ENCODE data around the gene SUGP2.

Gene SUGP2

DNA sequence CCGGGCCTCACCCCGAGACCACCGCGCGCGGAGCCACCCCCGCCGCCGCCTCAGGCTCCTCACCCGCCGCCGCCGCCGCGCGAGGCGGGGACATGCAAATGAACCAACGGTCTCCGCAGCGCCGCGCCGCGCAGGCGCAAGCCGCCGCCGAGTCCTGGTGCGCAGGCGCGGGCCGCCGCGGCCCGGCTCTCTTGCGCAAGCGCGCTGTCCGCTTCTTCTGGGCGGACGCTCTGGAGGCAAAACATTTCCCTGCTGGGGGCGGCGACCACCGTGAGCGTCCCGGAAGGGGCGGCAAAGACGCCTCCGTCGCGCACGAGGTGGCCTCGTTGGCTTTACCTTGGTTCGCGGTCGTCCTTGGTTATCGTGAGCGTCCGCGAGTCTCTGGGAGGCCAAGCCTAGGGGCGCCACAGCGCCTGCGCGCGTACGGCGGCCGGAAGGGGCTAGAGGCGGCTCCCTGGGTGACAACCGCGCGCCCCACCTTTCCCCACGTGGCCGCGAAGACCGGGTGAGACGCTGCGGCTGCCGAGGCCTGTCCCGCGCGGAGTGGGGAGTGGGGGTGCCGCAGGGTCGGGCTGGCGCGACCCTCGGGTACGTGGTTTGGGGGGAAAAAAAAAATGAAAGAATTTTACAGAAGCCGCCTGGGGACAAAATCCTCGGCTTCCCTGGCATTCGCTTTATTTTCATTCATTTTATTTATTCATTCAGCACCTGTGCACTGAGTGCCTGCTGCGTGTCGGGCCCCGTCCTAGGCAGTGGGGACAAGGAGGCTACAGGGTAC lies at the start of gene SUGP2, which contains the start of gene ARMC6:
SUGP2 (minus strand) TSS at position 92 of the 778 bp plus-strand sequence. CDS start 2,446 bp downstream, outside the sequence.
ARMC6 (plus strand) TSS at position 178 of the 778 bp plus-strand sequence. CDS start 607 bp downstream, outside the sequence.
- DNase-seq (ENCODE audit: low read depth in 2 of 2) = peak; percentile 57 to 62

DNA sequence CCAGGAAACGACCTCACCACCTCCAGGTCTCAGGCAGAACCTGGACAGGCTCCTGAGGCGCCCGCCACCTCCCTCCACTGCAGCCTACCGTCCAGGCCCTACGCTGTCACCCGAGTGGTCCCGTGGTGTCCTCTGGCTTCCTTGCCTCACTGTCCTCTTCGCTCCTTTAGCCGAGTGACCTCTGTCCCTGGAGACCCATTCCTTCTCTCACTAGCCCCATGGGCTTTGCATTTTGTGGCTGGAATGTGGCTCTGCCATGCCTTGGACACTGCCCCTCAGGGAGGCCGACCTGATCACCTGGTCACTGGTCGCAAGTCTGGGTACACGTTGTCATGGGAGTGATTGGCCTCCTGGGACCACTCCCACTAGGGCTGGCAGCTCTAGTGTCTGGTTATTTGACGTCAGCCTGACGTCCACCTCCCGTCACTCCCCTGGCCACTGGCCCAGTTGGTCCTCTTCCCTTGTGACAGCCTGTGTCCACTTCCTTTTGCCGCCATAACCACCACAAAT lies 48.4 kb upstream of the SUGP2 start:
- DNase-seq (ENCODE audit: low read depth in 2 of 2) = no peak

DNA sequence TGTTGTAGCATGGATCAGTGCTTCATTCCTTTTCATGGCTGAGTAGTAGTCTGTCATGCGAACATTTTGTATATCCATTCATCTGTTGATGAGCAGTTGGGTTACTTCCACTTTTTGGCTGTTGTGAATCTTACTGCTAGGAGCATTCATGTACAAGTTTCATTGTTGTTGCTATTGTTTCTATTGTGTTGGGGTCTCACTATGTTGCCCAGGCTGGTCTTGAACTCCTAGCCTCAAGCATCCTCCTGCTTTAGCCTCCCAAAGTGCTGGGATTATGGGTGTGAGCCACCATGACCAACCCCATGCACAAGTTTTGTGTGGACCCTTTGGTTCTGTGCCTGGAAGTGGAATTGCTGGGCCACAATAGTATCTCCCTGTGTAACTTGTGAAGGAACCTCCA lies 46.3 kb upstream of the SUGP2 start:
- DNase-seq (ENCODE audit: low read depth in 2 of 2) = no peak

DNA sequence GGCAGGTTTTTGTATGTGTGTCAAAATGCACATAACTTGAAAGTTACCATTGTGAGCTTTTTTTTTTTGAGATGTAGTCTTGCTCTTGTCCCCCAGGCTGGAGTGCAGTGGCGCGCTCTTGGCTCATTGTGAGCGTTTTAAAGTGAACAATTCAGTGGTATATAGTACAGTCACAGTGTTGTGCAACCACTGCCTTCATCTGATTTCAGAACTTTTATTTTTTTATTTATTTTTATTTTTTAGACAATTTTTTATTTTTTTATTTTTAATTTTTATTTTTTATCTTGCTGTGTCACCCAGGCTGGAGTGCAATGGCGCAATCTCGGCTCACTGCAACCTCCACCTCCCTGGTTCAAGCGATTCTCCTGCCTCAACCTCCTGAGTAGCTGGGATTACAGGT lies 45.5 kb upstream of the SUGP2 start:
- no peak for DNase-seq (ENCODE audit: low read depth in 2 of 2)

DNA sequence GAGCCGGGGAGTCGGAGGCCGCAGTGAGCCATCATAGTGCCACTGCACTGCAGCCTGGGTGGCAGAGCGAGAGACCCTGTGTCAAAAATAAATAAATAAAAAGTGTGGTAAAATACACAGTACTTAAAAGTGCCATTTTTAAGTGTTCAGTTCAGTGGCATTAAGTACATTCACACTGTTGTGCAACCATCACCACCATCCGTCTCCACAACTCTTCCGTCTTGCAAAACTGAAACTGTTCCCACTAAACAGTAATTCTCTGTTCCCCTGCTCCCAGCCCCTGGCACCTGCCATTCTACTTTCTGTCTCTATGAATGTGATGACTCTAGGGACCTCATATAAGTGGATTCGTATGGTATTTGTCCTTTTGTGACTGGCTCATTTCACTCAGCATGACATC lies 43.8 kb upstream of the SUGP2 start:
- no peak for DNase-seq (ENCODE audit: low read depth in 2 of 2)

DNA sequence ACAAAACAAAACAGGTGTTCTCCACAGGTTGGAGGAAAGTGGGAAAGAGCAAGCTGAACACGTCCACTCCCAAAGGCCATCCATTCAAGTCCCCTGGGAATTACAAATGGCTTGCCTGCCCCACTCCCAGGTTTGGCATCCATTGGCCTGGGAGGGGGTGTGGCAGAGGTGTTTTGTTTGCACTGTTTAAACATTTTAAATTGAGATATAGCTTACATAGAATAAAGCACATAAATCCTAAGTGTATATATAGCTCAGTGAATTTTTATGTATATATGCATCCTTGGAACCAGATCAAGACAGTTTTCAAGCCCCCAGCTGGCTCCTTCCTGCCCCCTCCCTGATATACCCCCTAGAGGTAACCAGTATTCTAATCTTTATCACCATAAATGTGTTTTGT lies 43.2 kb upstream of the SUGP2 start:
- no peak for DNase-seq (ENCODE audit: low read depth in 2 of 2)

DNA sequence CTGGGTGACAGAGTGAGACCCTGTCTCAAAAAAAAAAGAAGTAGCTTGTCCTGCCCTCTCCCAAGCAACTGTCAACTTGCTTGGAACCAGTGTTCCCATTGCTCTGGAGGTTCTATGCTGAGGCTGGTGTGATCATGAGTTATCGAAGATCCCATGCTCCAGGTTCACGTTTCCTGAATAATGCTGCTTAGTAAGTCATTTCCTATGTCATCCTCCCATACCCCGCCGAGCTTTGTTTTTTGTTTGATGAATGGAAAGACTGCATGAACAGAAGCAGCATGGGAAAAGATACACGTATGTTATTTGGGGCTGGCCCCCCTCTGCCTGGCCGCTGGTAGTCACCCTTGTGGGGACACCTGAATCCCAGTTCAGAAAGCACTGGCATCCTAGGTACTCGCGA lies 41.8 kb upstream of the SUGP2 start:
- DNase-seq (ENCODE audit: low read depth in 2 of 2) = no peak

DNA sequence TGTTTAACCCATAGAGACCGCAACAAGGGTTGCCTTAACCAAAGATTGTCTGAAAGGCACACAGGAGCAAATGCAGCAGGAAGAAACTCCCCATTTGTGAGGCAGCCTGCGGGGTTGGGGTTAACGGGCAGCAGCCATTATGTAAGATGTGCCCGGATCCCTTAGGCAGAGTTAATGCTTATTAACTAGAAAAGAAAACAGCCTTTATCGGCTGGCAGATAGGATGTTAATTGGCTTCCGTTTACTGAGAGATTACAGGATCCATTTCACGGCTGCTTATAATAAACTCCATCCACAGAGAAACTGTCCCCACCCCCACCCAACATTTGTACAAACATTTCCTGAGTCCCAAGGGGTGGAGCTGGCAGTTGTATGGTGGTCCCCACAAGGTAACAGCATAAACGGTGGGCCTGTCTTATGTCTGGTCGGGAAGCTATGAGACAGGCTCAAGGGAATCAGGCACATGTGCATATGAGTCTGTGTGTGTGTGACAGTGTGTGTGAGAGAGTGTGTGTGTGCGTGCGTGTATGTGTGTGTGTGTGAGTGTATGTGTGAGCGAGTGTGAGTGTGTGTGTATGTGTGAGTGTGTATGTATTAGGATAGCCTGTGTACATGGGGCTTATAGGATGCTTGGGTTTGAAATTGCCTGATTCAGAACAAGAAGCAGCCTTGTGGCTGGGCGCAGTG lies 41.0 kb upstream of the SUGP2 start:
- no peak for DNase-seq (ENCODE audit: low read depth in 2 of 2)

DNA sequence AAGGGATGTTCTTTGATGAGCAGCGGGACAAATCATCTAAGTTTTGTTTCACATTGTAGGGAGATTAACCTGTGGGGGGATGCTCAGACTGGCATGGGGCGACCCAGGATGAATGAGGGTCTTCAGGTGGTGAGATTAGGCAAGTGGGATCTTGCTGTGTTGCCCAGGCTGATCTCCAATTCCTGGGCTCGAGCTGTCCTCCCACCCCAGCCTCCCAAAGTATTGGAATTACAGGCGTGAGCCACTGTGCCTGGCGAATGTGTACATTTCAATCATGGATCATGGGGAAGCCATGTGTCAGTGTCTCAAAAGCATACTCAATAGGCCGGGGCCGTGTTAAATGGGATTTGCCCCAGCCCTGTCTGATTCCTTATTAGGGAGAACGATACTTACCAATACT lies 38.6 kb upstream of the SUGP2 start:
- DNase-seq (ENCODE audit: low read depth in 2 of 2) = no peak

DNA sequence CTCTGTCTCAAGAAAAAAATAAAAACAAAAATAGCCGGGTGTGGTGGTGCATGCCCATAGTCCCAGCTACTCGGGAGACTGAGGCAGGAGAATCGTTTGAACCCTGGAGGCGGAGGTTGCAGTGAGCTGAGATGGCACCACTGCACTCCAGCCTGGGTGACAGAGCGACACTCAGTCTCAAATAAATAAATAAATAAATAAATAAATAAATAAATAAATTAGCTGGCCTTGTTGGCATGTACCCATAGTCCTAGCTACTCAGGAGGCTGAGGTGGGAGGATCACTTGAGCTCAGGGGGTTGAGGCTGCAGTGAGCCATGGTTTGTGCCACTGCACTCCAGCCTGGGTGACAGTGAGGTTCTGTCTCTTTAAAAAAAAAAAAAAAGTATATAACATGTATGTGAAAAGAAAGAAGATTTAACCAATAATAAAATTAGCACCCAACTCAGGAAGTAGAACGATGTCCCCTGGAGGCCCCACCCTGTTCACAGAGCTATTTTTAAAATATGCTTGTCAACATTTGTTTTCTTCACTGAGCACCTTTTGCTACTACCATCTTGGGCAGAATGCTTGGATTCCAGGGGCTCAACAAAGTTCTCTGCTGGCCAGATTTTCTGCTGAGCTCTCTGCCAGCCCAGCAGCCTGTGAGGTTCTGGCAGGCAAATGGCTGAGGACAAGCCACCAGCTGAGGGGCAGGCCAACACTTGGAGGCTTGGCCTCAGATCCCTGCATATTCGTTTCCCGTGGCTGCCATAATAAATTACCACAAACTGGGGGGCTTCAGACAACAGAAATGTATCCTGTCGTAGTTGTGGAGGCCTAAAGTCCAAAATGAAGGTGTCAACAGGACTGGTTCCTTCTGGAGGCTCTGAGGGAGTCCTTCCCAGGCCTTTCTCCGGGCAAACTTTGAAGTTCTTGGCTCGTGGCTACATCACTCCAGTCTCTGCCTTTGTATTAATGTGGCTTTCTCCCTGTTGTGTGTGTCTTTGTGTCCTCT lies 35.6 kb upstream of the SUGP2 start:
- DNase-seq (ENCODE audit: low read depth in 2 of 2) = no peak

DNA sequence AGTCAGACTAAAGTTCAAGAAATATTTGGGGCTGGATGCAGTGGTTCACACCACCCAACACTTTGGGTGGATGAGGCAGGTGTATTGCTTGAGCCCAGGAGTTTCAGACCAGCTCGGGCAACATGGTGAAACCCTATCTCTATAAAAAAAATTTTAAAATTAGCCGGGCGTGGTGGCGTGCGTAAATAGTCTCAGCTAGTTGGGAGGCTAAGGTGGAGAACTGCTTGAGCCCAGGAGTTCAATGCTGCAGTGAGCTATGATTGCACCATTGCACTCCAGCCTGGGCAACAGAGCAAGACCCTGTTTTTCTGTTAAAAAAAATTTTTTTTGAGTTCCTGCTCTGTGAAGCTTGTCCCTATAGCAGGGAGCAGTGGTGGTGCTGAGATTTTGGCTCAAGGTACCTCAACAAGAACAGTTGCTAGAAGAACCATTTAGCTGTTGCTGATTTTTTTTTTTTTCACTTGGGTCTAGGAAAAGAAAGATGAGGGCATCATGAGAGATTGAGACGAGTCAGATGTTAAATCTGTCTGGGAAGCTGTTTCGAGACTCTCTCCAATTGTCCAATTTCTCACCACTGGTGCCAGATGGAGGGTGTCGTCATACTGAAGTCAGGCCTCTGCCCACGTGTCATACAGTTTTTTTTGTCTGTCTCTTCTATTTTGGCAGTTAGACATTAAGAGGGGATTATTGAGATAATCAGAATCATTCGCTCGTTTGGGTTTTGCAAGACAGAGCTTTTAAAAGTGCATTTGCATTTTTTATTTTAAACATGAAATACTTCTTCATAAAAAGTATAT lies 34.2 kb upstream of the SUGP2 start:
- no peak for DNase-seq (ENCODE audit: low read depth in 2 of 2)

DNA sequence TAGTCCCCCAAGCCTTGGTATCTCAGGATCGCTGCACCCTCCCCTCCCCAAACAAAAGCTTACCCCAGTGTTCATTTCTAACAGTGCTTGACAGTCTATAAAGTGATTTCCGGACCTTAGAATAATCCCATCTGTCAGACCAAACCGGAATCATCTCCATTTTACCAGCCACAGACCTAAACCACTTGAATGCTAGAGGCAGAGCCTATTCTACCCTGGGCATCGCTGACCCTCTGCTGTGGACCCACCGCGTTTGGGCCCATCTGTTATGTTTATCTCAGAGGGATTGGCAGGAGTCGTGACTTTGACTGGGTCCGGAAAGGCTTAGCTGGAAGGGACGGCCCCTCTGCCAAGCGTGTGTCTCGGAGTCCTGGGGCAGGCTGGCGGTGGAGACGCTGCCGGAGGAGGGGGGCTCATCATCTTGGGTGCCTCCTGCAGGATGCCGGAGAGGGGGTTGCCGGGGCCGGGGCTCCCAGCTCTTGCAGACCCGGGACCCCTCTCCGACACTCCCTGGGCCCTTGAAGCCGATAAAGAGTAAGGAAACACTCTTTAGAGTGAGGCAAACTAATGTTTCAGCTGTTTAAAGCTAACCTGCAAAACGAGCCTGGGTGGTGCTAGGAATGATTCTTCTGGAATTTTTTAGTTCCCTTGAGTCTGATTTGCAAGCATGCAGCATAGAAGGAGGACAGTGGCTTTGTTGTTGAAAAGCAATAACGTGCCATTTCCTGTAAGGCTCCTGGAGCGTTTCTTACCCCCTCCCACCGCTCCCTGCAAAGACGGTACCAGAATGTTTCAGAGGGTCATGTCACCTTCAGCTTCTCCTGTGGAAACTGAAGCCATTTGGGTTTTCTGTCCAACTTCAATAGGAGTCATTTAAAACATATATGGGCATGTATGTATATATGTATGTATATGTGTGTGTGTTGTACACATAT lies 31.8 kb upstream of the SUGP2 start:
- DNase-seq (ENCODE audit: low read depth in 2 of 2) = no peak

DNA sequence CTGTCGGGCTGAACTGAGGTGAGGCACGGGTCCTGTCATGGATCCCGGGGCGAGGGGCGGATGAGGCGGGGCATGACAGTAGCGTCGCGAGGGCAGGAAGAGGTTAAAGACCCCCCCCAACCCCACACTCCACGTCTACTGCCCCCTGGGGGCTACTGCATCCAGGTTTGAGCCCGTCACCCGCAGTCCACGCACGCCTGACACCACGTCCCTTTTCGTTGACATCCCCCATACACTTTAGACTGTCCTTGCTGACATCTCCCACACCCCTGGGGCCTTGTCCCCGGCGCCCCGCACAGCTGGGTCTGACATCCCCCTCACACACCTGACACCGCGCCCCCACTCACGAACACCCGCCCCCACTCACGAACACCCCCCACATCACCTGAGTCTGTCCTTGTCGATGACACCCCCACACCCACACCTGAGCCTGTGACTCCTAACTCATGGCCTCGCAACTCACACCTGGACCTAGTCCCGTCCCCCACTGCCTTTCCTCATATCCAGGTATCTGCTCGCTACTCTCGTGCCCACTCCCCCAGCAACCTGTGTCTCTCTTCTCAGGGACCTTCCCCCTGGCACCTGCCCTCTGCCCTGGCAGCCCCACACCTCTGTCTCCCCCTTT lies 30.9 kb upstream of the SUGP2 start:
- DNase-seq (ENCODE audit: low read depth in 2 of 2) = peak; percentile 5 to 10

DNA sequence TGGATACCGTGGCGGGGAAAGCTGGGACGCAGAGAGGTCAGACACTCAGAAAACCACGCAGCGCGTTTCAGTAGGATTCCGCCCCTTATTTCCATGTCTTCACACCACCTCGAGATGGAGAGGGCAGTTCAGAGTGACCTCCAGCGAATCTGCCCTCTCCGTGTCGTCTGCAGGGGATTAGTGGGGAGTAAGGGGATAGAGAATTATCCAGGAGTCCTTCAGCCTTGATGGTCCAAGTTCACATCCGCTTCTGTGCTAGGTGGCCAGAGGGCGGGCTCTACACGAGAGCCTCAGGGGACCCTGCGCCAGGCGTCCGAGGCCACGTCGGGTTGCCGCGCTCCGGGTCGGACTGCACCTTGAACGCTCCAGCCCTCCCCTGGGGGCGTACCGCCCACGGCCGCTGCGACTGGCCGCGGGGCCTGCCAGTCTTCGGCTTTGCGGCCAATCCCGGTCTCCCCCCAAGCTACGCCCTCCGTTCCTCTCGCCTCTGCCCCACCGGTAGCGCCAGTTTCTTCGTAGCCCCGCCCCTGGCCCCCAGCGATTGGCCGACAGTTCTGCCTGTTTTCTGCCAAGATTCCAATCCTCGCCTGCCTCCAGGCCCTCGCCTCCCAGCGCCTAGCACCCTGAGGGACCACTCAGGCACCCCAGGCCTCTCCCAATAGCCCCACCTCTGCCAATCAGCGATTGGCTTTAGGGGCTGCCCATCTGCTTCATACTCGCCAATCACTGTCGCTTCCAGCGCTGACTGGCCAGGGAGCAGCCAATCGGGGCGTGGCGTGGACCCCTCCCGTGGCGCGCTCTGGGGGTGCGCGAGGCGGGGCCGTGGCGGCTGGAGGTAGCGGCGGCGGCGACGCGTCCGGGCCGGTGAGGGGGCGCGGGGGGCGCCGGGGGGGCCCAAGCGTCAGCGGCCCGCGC lies 30.1 kb upstream of the SUGP2 start, which contains the start of gene SLC25A42:
SLC25A42 (plus strand) TSS at position 812 of the 915 bp plus-strand sequence. CDS start 32,131 bp downstream, outside the sequence.
- peak; percentile 99 for DNase-seq (ENCODE audit: low read depth in 2 of 2)

DNA sequence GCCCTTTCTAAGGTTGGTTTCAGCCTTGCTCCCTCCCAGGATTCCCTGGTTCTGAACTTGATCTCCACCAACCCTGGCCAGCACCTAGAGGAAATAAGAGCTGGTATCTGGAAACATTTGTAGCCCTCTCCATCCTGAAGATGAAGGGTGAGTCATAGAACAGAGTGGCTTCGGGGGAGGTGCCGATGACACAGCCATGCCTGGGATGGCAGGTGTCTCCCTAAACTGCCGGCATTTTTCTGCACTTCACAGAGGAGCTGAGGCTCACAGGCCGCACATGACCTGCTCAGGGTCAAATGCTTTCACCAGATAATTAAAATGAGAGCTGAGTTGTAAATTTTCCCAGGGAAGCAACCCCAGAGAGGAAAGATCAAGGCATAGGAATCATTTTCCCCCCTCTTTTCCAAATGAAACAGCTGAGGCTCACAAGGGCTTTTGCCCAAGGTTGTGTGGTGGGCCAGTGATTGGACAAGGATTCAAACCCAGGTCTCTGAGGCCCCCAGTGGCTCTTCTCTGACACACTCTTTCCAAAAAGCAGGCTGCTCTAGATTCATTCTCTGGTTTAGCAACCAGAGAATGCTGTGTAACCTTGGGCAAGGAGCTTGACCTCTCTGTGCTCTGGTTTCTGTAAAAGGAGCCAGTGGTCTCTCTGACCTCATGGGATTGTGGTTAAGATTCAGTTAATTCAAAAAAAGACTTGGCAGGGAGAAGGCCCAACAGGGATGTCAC lies 29.3 kb upstream of the SUGP2 start:
- no peak for DNase-seq (ENCODE audit: low read depth in 2 of 2)

DNA sequence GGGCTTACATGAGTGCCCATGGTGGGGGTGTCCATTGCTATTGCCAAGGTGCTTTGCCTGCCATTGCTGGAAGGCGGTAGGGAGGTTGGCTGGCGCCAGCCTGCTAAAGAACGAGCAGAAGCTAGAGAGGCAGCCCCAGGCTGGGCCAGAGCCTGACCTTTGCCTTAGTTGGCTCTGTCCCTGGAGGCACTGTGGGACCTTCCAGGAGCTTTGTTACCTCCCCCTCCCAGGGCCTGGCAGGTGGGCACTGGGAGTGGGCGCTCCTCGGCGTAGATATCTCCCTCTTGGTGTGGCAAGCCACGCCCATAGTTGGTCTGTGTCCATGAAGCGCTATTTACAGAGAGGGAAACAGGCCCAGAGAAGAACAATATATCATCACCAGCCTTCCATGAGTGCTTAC lies 28.2 kb upstream of the SUGP2 start:
- no peak for DNase-seq (ENCODE audit: low read depth in 2 of 2)

DNA sequence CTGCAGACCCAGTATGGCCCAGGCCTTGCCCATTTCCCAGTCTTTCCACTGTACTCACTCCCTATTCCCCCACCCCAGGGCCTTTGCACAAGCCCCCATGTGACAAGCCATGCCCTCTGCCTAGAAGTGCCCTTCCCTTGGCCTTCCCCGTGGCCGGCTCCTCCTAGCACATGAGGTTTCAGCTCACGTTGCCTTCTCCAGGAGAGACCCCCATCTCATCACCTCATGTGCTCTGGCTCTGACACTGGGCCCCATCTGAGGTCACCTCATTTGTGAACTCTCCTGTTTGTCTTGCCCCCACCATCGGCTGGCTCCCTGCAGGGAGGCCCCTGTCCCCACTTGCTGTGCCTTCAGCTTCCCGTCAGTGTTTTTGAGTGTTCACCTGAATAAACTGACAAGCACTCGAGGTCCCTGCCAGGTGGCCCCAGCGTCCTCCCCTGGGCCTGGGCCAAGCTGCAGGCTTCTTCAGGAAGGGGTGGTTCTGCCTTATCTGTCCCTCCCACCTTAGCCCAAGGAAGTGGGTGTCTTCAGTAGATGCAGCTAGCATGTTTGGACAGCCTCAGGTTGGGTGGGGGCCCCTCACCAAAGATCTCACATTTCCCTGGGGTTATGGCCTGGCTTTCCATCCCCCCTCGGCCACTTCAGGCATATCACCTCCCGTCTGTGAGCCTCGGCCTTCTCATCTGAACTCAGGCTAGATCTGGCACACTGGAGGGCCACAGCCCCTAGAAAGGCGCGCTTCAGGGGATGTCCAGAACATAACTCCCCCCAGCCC lies 26.7 kb upstream of the SUGP2 start:
- no peak for DNase-seq (ENCODE audit: low read depth in 2 of 2)
